SK-N-MC (cell line): ENCODE measurements around the gene GJC1.
A peak's percentile ranks its signal among the peaks of the same experiment; 100 is the strongest.

Experiments used
- DNase-seq: peaks from one replicate; pipeline ENCODE4 v3.0.0-alpha.2; 2011; ENCODE audit warnings: low read depth, low spot score
- H3K27ac ChIP-seq: fragments of 200-600 bp; sonication (generic); 2 replicates; pipeline ENCODE4 v1.5.1; 2016; ENCODE audit warnings: mixed run types
- H3K36me3 ChIP-seq: fragments of 200-600 bp; sonication (generic); 2 replicates; pipeline ENCODE4 v1.6.1; 2017; ENCODE audit warnings: antibody characterized with exemption, low read length, mixed read lengths; ENCODE audit not compliant: insufficient read depth
- H3K4me3 ChIP-seq: fragments of 200-600 bp; sonication (generic); 2 replicates; pipeline ENCODE4 v1.5.1; 2016
- H3K9ac ChIP-seq: fragments of 200-600 bp; sonication (generic); 2 replicates; pipeline ENCODE4 v1.8.0; 2017; ENCODE audit warnings: mixed run types, mixed read lengths; ENCODE audit not compliant: insufficient read length
- H3K9me3 ChIP-seq: fragments of 200-600 bp; sonication (generic); 2 replicates; pipeline ENCODE4 v1.6.1; 2017; ENCODE audit warnings: low read depth, mild to moderate bottlenecking, antibody characterized with exemption, low read length, moderate library complexity, mixed read lengths
- EZH2 ChIP-seq: fragments of 200-600 bp; sonication (generic); IDR thresholded peaks from one replicate; pipeline ENCODE4 v1.6.1; 2017; ENCODE audit warnings: antibody characterized with exemption
- FOXP2 ChIP-seq: optimal IDR thresholded peaks from 2 replicates; pipeline ENCODE3; 2011; ENCODE audit warnings: mild to moderate bottlenecking, moderate library complexity; ENCODE audit not compliant: insufficient read depth; ENCODE audit errors: extremely low read length, control extremely low read depth
- POLR2AphosphoS5 ChIP-seq: IDR thresholded peaks from 2 replicates; pipeline ENCODE4 v1.6.1; 2012; ENCODE audit warnings: mild to moderate bottlenecking, low read depth, low read length, borderline replicate concordance

Gene GJC1

DNA sequence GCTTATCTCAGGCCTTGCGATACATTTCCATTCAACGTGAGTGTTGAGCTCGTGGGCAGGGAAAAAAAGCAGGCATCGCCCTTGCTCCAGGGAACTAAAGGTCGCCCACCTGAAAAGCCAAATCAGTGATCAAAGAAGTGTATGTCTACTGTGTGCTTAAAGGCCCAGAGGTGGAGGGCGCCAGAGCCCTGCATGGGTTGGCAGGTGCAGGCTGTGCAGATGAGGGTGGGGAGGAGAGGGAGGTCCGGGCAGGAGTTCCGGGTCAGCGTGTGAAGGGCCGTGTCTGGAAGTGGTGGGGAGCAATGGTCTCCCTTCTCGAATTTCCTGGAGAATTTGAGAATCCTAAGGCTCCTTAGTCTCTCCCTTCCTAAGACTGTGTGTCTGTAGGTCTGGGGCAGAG is 64.1 kb downstream of the GJC1 start:
- Histone ChIP-seq H3K36me3 (no peaks in the 10 kb centered on the region), H3K4me3 (no peak overlapping the region), H3K27ac (no peak overlapping the region), H3K9me3 (no peaks in the 10 kb centered on the region), H3K9ac (no peak overlapping the region)
- TF ChIP-seq EZH2 (no peak), POLR2AphosphoS5 (no peak), FOXP2 (no peak)
- DNase-seq, result no peak

DNA sequence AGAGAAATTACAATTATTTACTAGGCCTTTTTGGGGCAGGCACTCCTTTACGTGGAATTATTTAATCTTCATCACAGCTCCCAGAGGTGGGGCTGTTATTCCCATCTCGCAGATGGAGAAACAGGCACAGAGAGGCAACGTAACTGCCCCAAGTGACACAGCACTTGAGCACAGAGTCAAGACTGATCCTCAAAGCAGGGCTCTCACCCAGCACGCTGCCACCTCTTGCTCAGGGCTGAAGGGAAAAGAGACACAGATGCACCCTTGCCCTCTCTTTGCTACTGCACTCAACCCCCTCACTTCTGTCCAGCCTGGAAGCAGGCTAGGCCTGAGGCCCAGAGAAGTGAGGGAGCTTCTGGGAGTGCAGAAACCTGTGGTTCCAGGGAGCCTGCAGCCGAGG is 66.9 kb downstream of the GJC1 start:
- DNase-seq, result no peak
- Histone ChIP-seq H3K4me3 (no peak overlapping the region), H3K9ac (no peak overlapping the region), H3K9me3 (no peaks in the 10 kb centered on the region), H3K27ac (no peak overlapping the region), H3K36me3 (no peaks in the 10 kb centered on the region)
- no peak for TF ChIP-seq POLR2AphosphoS5
- no peak for TF ChIP-seq FOXP2
- TF ChIP-seq EZH2, result no peak

DNA sequence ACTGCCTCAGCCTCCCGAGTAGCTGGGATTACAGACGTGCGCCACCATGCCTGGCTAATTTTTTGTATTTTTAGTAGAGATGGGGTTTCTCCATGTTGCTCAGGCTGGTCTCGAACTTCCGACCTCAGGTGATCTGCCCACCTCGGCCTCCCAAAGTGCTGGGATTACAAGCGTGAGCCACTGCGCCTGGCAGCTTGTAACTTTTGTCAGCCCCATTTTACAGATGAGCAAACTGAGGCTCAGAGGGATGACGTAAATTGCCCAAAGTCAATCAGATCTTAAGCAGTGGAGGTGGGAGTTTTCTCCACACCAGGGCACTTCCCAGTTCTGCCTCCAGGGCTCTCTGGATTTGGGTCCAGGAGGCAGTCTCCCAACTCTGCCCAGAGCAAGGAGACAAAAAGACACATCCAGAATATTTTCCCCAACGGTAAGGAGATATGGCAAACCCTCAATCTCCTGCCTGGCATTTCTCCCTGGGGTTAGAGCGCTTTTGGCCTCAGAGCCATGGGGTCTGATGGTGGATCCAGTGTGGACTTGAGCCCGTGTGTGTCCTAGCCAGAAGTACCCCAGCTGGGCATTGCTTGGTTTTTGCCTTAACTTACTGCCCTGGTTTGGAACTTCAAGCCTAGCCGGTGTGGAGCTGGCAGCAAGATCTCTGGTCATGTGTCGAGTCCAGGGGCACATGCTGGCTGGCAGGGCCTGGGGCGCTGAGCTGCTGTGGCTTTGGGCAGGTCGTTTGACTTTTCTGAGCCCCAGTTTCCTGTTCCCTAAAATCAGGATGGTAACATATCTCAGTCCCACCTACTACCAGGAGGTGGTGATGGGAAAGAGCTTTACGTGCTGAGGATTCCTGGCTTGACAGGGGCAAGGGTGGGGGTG is 67.9 kb downstream of the GJC1 start:
- TF ChIP-seq EZH2 (no peak), FOXP2 (no peak), POLR2AphosphoS5 (no peak)
- no peak overlapping the region for H3K4me3 ChIP-seq
- H3K9ac ChIP-seq, result no peak overlapping the region
- no peaks in the 10 kb centered on the region for H3K36me3 ChIP-seq
- no peak overlapping the region for H3K27ac ChIP-seq
- no peak for DNase-seq
- H3K9me3 ChIP-seq, result no peaks in the 10 kb centered on the region

DNA sequence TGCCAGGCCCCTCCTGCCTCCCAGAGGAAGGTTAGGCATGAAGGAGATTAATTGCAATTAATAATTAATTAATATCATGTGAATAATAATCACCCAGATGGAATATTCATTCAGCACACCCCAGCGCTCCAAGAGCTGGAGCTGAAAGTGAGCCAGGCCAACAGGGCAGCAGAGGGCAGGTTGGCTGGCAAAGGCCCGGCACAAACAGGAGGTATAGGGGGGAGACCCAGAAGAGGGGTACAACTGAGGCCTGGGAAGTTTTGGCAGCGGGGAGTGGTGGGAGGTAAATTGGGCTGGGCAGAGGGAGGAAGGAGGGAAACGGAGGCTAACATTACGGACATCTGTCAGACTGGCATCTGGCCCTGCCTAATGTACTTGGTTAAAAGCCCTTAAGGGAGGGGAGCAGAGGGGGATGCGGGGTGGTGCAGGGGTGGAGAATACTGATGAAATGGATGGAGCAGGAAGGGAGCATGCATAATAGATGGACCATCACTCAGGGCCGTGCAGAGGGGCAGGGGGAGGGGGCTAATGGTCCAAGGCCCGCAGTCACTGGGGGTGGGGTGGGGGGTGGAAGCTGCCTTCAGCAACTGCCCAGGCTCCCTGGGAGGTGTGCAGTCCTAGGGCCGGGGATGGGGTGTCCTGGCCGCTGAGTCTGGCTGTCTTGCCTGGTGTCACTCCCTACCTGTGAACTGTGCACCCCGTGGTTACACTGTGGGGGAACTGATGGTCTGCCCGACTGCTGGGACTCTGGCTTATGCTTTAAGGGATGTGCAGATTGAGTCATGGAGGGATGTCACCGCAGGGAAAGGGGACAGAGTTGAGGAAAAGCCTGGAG is 69.4 kb downstream of the GJC1 start:
- no peaks in the 10 kb centered on the region for H3K36me3 ChIP-seq
- no peak for TF ChIP-seq EZH2
- no peak for TF ChIP-seq FOXP2
- TF ChIP-seq POLR2AphosphoS5, result no peak
- no peak for DNase-seq
- H3K27ac ChIP-seq, result no peak overlapping the region
- H3K9ac ChIP-seq, result no peak overlapping the region
- no peaks in the 10 kb centered on the region for H3K9me3 ChIP-seq
- H3K4me3 ChIP-seq, result no peak overlapping the region

DNA sequence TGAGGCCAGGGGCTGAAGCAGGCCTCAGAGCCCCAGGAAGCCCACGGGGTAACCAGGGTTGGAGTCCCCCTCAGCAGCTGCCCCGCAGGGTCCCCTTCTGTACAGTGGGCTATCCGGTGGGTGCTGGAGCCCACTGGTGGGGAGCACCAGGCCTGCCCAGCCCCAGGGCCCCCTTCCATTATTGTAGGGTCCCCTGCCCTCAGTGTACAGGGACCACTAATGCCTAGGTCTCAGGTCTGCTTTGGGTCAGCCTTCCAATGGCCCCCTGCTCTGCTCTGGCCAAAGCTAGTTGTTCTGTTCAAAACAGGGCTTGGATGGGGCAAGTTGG is 70.2 kb downstream of the GJC1 start:
- TF ChIP-seq POLR2AphosphoS5 (no peak), EZH2 (no peak), FOXP2 (no peak)
- no peaks in the 10 kb centered on the region for H3K9me3 ChIP-seq
- no peak overlapping the region for H3K9ac ChIP-seq
- no peak overlapping the region for H3K27ac ChIP-seq
- H3K4me3 ChIP-seq, result peak overlapping the region; percentile 83
- H3K36me3 ChIP-seq, result no peaks in the 10 kb centered on the region
- no peak for DNase-seq

DNA sequence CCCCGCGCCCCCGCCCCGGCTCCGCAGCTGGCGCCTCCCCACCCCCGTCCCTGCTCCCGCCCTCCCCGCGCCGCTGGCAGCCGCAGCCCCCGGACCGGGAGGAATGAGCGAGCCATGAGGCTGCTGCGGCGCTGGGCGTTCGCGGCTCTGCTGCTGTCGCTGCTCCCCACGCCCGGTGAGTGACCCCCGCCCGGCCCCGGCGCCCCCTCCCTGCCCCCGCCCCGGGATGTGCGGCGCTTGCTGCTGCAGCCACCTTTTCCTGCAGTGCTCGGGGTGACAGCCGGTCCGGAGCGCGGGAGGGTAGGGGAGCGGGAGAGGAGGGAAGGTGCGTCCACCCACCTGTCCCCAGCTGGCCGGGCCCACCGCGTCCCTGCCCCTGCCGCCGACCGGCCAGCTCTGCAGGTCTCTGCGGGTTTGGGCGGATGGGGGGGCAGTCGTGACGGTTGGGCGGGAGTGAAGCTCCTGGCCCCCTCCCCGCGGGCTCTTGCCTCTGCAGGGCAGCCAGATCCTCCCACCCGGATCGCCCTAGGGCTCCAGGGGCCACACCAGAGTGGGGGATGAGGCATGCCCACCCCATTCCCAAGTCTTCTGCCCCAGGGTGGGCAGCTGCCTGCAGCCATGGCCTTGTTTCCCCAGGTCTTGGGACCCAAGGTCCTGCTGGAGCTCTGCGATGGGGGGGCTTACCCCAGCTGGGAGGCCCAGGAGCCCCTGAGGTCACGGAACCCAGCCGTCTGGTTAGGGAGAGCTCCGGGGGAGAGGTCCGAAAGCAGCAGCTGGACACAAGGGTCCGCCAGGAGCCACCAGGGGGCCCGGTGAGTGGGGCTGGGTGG is 70.8 kb downstream of the GJC1 start:
- H3K4me3 ChIP-seq, result peak overlapping the region; percentile 83
- H3K9me3 ChIP-seq, result no peaks in the 10 kb centered on the region
- peak overlapping the region; percentile 60 for H3K9ac ChIP-seq
- no peaks in the 10 kb centered on the region for H3K36me3 ChIP-seq
- TF ChIP-seq FOXP2, result no peak
- no peak for DNase-seq
- no peak overlapping the region for H3K27ac ChIP-seq

DNA sequence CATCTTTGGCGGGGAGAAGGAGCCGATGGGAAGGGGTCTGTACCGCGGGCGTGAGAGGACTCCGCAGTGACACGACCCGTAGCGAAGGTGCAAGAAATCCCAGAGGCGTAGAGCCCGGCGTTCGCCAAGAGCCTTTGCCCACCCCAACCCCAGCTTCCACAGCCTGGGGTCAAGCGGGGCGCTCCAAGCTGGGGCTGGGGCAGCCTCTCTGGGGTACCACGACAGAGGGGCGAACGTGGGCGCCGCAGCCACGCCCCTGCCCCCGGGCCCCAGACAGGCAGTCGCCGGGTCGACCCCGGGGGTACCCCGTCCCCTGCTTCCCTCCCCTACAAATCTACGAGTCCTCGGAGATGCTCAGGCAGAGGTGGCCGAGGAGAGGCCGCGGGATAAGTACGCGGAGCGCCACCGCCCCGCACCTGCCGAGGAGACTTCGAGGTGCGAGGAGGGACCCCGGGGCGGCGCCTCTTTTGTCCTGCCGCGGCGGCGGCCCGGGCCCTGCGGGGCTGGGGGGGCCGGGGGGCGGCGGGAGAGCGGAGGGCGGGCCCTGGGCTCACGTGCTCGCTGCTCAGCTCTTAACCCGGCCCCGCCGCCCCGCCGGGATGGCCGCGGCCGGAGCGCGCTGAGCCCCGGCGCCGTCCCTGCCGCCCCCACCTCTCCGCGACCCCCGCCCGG is 71.5 kb downstream of the GJC1 start, which contains the start of gene ADAM11:
Gene ADAM11 (plus strand): TSS at position 575 of the 672 bp plus-strand sequence. CDS start 212 bp downstream, outside the sequence.
- H3K9ac ChIP-seq, result peak within 1 kb of the TSS; percentile 60

DNA sequence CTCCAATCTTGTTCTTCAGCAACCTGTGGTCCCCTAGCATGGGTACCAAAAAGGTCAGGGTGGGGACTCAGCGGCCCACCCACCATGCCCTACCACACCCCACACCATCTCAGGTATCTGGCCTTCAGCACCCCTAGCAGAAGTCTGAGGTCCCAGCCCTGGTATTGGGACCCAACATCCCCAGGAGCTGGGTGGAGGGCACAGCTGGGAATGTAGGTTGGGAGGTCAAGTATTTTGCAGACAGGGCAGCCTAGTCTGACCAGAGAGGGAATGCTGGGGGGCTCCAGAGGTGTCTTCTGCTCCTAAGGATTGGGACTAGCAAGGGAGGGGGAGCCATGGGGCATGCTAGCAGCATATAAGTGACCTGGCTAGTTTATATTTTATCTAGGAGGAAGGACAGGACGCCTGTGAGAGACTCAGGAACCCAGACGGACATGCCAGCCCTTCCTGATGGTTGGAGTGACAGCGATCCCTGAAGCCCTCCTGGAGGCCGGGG is 72.1 kb downstream of the GJC1 start:
- Histone ChIP-seq H3K9me3 (no peaks in the 10 kb centered on the region), H3K36me3 (no peaks in the 10 kb centered on the region), H3K9ac (no peak overlapping the region), H3K27ac (no peak overlapping the region), H3K4me3 (no peak overlapping the region)
- no peak for TF ChIP-seq FOXP2
- no peak for TF ChIP-seq EZH2
- TF ChIP-seq POLR2AphosphoS5, result no peak
- DNase-seq, result no peak

More for the DNA sequence above, 71.5 kb downstream of the GJC1 start, which contains the start of gene ADAM11:
- Histone ChIP-seq H3K27ac (no peak within 1 kb of the TSS), H3K9me3 (no peaks in the 10 kb centered on the region), H3K4me3 (peak within 1 kb of the TSS; percentile 83), H3K36me3 (no peaks in the 10 kb centered on the region)
- no peak for DNase-seq
- TF ChIP-seq EZH2 (no peak), POLR2AphosphoS5 (no peak), FOXP2 (no peak)
